GM12878 (cell line): ENCODE data around the gene FILIP1L. TPM values are rescaled to one million over a fixed set of nuclear protein-coding genes. Genes with fewer than 3 reads are reported as not detected.

Experiments used
- ATAC-seq: fragments of 200-7000 bp; cut with Tn5 transposase; 3 replicates; pipeline ENCODE4 v1.9.1; 2020; ENCODE audit warnings: mild to moderate bottlenecking, moderate library complexity
- BruUV-seq: library from RNA; stranded (reverse); fragments of 400-500 nt; replicated peaks from 2 replicates; lab custom pipeline; 2021; lab: Mats Ljungman, UMichigan
- CTCF ChIA-PET: fragments of 300-600 bp; sonication (Branson Sonifier 250); formaldehyde crosslinking; extraction: SDS; loops from one replicate; lab custom pipeline; 2021; ENCODE audit warnings: inconsistent platforms; lab: Yijun Ruan, JAX
- POLR2A ChIA-PET: fragments of 350-600 bp; formaldehyde crosslinking; extraction: SDS; loops from one replicate; lab custom pipeline; 2021; ENCODE audit warnings: inconsistent platforms; lab: Charles Lee
- RAD21 ChIA-PET: fragments of 300-600 bp; sonication (Branson Sonifier 250); formaldehyde crosslinking; loops from one replicate; lab custom pipeline; 2023; ENCODE audit warnings: antibody characterized with exemption; ENCODE audit not compliant: unreplicated experiment; lab: Charles Lee
- SMC1A ChIA-PET: fragments of 300-600 bp; sonication (Branson Sonifier 250); formaldehyde crosslinking; loops from one replicate; lab custom pipeline; 2023; ENCODE audit not compliant: unreplicated experiment, uncharacterized antibody; lab: Charles Lee
- DNase-seq: peaks from one replicate; pipeline ENCODE4 v3.0.0-alpha.2; 2011; ENCODE audit warnings: low read depth, low spot score
- FAIRE-seq: peaks from 3 replicates; lab custom pipeline; 2011; peaks lifted over from hg19 to GRCh38; lab: Jason Lieb, UNC
- H2AFZ ChIP-seq: 2 replicates; pipeline ENCODE4 v1.6.0; 2011; ENCODE audit warnings: low read depth, low read length, control low read depth; ENCODE audit not compliant: control insufficient read depth
- H3K27ac ChIP-seq: 2 replicates; pipeline ENCODE4 v1.5.1; 2011; ENCODE audit warnings: control low read depth; ENCODE audit not compliant: control insufficient read depth, insufficient read depth
- H3K27me3 ChIP-seq, 2 experiments: replicated peaks in 1 of 2; 2 replicates each; pipeline versions ENCODE4 v1.6.0 to v1.6.1; 2011; ENCODE audit warnings: low read length in 1 of 2; ENCODE audit not compliant: control insufficient read depth in 2 of 2, insufficient read depth in 2 of 2
- H3K36me3 ChIP-seq, 2 experiments: 2 replicates each; pipeline ENCODE4 v1.5.1; 2011; ENCODE audit warnings: low read length in 1 of 2; ENCODE audit not compliant: control insufficient read depth in 2 of 2, insufficient read depth in 2 of 2
- H3K4me1 ChIP-seq: 2 replicates; pipeline ENCODE4 v1.6.1; 2011; ENCODE audit warnings: mild to moderate bottlenecking, low read length, moderate library complexity, mixed read lengths; ENCODE audit not compliant: control insufficient read depth, insufficient read depth
- H3K4me2 ChIP-seq: 2 replicates; pipeline ENCODE4 v1.6.0; 2011; ENCODE audit warnings: control low read depth; ENCODE audit not compliant: control insufficient read depth, insufficient read depth
- H3K4me3 ChIP-seq: fragments of 200-600 bp; sonication (generic); 2 replicates; pipeline ENCODE4 v1.5.1; 2016
- H3K79me2 ChIP-seq: 2 replicates; pipeline ENCODE4 v1.6.0; 2011; ENCODE audit warnings: low read length; ENCODE audit not compliant: control insufficient read depth, insufficient read depth
- H3K9ac ChIP-seq: 2 replicates; pipeline ENCODE4 v1.8.0; 2011; ENCODE audit warnings: low read length, control low read depth, mixed read lengths; ENCODE audit not compliant: control insufficient read depth, insufficient read depth
- H3K9me3 ChIP-seq: replicated peaks from 3 replicates; pipeline ENCODE4 v1.5.1; 2011; ENCODE audit warnings: mild to moderate bottlenecking, low read length; ENCODE audit not compliant: control insufficient read depth, insufficient read depth
- H4K20me1 ChIP-seq: 2 replicates; pipeline ENCODE4 v1.6.0; 2011; ENCODE audit not compliant: control insufficient read depth, insufficient read depth
- BCLAF1 ChIP-seq: fragments of 450-650 bp; IDR thresholded peaks from 2 replicates; pipeline ENCODE4 v1.6.1; 2017; ENCODE audit warnings: antibody characterized with exemption, mild to moderate bottlenecking, moderate library complexity
- E2F8 ChIP-seq: fragments of 450-650 bp; IDR thresholded peaks from 2 replicates; pipeline ENCODE4 v1.6.1; 2018; ENCODE audit warnings: mild to moderate bottlenecking, low read depth, moderate library complexity; ENCODE audit not compliant: partially characterized antibody
- ESRRA ChIP-seq: IDR thresholded peaks from 2 replicates; pipeline ENCODE4 v1.6.1; 2012; ENCODE audit warnings: mild to moderate bottlenecking, low read length, improper control_type of control experiment
- IRF4 ChIP-seq: IDR thresholded peaks from 2 replicates; pipeline ENCODE4 v1.6.1; 2011; ENCODE audit warnings: low read depth, low read length
- JUNB ChIP-seq: IDR thresholded peaks from 2 replicates; pipeline ENCODE4 v1.6.1; 2016; ENCODE audit warnings: antibody characterized with exemption, mild to moderate bottlenecking
- RAD51 ChIP-seq: fragments of 450-650 bp; IDR thresholded peaks from 2 replicates; pipeline ENCODE4 v1.6.1; 2016; ENCODE audit warnings: moderate library complexity, mild to moderate bottlenecking, inconsistent platforms
- STAT3 ChIP-seq: IDR thresholded peaks from 2 replicates; pipeline ENCODE4 v1.6.1; 2011; ENCODE audit warnings: low read depth, low read length, improper control_type of control experiment
- ZBTB40 ChIP-seq: fragments of 450-650 bp; IDR thresholded peaks from 2 replicates; pipeline ENCODE4 v1.6.1; 2016; ENCODE audit warnings: mild to moderate bottlenecking, moderate library complexity, borderline replicate concordance
- ZNF592 ChIP-seq: fragments of 450-650 bp; IDR thresholded peaks from 2 replicates; pipeline ENCODE4 v1.6.1; 2017; ENCODE audit warnings: mild to moderate bottlenecking, moderate library complexity
- WGBS: methylation state at CpG from one replicate; pipeline ENCODE4 v1.1.6; 2016; ENCODE audit warnings: low lambda C conversion rate; ENCODE audit not compliant: insufficient replicate concordance, insufficient coverage; ENCODE audit errors: missing lambda C conversion rate; 5-methylcytosine and 5-hydroxymethylcytosine counted together
- in situ Hi-C: fragments of 300-500 bp; cut with MboI; formaldehyde crosslinking; loops from 9 replicates; pipeline ENCODE4 v1.14.3; 2018; ENCODE audit warnings: mixed read lengths
- intact Hi-C: fragments of 100-400 bp; cut with micrococcal nuclease; formaldehyde crosslinking; loops from one replicate; pipeline ENCODE4 v1.14.2; 2022; ENCODE audit not compliant: unreplicated experiment
- polyA plus RNA-seq, 11 experiments: library from polyadenylated mRNA; depleted of rRNA in 4 of 11; unstranded in 6 of 11; stranded (reverse) in 5 of 11; fragments of >200 nt; fragmentation: Nextera tagmentation in 4 of 11; fragmentation: Illumina TruSeq in 1 of 11; extraction: Ambion mirVana in 4 of 11; extraction: Trizol in 1 of 11; gene quantifications; 1 replicate in 1 of 11; 2 replicates in 10 of 11; pipeline versions ENCODE4 v1.2.1 to v1.2.3, GENCODE V29; 2011 to 2016; ENCODE audit warnings: inconsistent platforms in 2 of 11, missing spikeins in 2 of 11, low read depth in 1 of 11
- total RNA-seq, 4 experiments: library from RNA; depleted of rRNA in 3 of 4; stranded (reverse); fragments of >200 nt in 3 of 4; fragmentation: Illumina TruSeq in 1 of 4; extraction: Trizol in 1 of 4; gene quantifications; 2 replicates each; pipeline versions ENCODE4 v1.2.1 to v1.2.3, GENCODE V29; 2013 to 2021

The FILIP1L gene
- total and polyA plus RNA-seq, 10 of the 15 experiments (the other 5 are each of a cell fraction or from before 2014, with no cell fraction given): 0.24 to 6.1 (median 3.5) TPM

- Histone ChIP-seq H3K27ac (no peak overlapping the region), H3K4me3 (no peak overlapping the region), H3K4me1 (peaks cover 35% of the 10 kb centered on the region), H3K4me2 (no peak overlapping the region), H3K9ac (no peak overlapping the region), H3K27me3 (no peaks in the 10 kb centered on the region), H3K36me3 (no peaks in the 10 kb centered on the region), H4K20me1 (no peaks in the 10 kb centered on the region), H2AFZ (no peak overlapping the region), H3K79me2 (no peaks in the 10 kb centered on the region), H3K9me3 (no peaks in the 10 kb centered on the region)
- BruUV-seq: no TSS peak
- intact Hi-C loops (no loop called here), in situ Hi-C loops (no loop called here)
- WGBS: 94% methylated on average over 1 of the region's 1 CpG
- no peak for FAIRE-seq
- no peak for DNase-seq
- ChIA-PET RAD21 (interaction anchor here (1.3 to 1.5 kb wide), 3 partner anchors 14 to 213 kb away, joined by 3 to 5 read pairs (median 4); no protein-coding TSS in a partner anchor), SMC1A (interaction anchor here (0.6 to 2.8 kb wide), 10 partner anchors 10 to 211 kb away, joined by 3 to 15 read pairs (median 8); no protein-coding TSS in a partner anchor), POLR2A (interaction anchor here (1.0 kb wide), 1 partner anchor 14 kb away, joined by 4 read pairs; no protein-coding TSS in a partner anchor), CTCF (interaction anchor here (0.6 to 2.6 kb wide), 4 partner anchors 12 to 211 kb away, joined by 4 to 7 read pairs (median 6); no protein-coding TSS in a partner anchor)
- ATAC-seq: no peak
- TF ChIP-seq ZBTB40 (no peak), ESRRA (no peak), RAD51 (no peak), IRF4 (no peak), BCLAF1 (no peak), ZNF592 (no peak), STAT3 (no peak), E2F8 (no peak), JUNB (no peak)
Observed at GRCh38 chr3:100043271-100043670, 71.0 kb downstream of the FILIP1L start.
